AG04449 (cell line): Measurements from ENCODE around the gene ZNF513.
"Not testable (repeated sequence)": the region's sequence is repeated elsewhere in the genome, so short reads cannot be mapped to it uniquely, and the experiment has no call there.

ENCODE experiments used
- CTCF ChIA-PET: fragments of 350-600 bp; formaldehyde crosslinking; extraction: SDS; loops from one replicate; lab custom pipeline; 2021; ENCODE audit warnings: antibody characterized with exemption; lab: Yijun Ruan, JAX
- POLR2A ChIA-PET: fragments of 400-600, 350-600 bp; formaldehyde crosslinking; extraction: SDS; loops from one replicate; lab custom pipeline; 2020; ENCODE audit warnings: antibody characterized with exemption, inconsistent platforms; lab: Yijun Ruan, JAX
- DNase-seq: peaks from one replicate; pipeline ENCODE4 v3.0.0-alpha.2; 2010; ENCODE audit warnings: low read depth, low spot score
- H3K4me3 ChIP-seq: 2 replicates; pipeline ENCODE4 v1.5.1; 2011; ENCODE audit warnings: low read depth, mild to moderate bottlenecking, control low read depth, low read length
- TF ChIP-seq, protein P1 (sequence below): IDR thresholded peaks from one replicate; pipeline ENCODE4 v1.5.1; 2011; ENCODE audit warnings: mild to moderate bottlenecking, moderate library complexity, low read length, control low read depth, inconsistent platforms; ENCODE audit not compliant: insufficient read depth; ENCODE audit errors: missing control alignments

ZNF513 gene

DNA sequence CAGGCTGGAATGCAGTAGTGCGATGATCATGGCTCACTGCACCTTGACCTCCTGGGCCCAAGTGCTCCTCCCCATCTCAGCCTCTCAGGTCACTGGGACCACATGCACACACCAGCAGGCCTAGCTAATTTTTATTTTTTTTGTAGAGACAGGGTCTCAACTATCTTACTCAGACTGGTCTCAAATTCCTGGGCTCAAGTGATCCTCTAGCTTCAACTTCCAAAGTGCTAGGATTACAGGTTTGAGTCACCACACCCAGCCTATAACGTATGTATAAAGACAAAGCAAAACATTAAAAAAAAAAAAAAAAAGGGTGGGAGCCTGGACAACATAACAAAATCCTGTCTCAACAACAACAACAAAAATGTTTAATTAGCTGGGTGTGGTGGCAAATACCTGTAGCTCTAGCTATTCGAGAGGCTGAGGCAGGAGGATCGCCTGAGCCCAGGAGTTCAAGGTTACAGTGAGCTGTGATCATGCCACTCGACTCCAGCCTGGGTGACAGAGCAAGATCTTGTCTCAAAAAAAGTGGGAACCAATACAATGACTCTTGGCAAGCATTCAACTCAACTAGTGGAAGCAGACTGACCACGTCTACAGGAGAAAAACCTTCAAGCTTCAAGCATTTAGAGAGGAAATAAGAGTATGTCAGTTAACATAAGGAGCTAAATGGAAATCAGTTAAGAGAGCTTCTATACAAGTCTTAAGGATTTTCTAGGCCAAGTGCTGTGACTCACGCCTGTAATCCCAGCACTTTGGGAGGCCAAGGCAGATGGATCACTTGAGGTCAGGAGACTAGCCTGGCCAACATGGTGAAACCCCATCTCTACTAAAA lies 26.6 kb downstream of the ZNF513 start:
- POLR2A ChIA-PET = no interaction called here
- DNase-seq = no peak

DNA sequence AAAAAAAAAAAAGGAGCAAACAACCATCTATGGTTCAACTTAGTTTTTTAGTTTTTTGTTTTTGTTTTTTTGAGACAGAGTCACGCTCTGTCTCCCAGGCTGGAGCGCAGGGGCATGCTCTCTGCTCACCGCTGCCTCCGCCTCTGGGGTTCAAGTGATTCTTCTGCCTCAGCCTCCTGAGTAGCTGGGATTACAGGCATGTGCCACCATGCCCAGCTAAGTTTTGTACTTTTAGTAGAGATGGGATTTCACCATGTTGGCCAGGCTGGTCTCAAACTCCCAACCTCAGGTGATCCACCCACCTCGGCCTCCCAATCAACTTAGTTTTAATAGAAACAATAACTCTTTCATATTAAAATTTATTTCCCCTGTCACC lies 27.2 kb downstream of the ZNF513 start:
- H3K4me3 ChIP-seq, DNase-seq, POLR2A ChIA-PET: not testable (repeated sequence)
- CTCF ChIA-PET = interaction anchor here (0.6 to 2.1 kb wide), 7 partner anchors 9 to 330 kb away, joined by 3 to 13 read pairs (median 4); partner anchors contain the start of gene SNX17

More for the DNA sequence above, 26.6 kb downstream of the ZNF513 start:
- CTCF ChIA-PET = interaction anchor here (1.0 to 2.1 kb wide), 6 partner anchors 10 to 329 kb away, joined by 3 to 13 read pairs (median 4); partner anchors contain the start of genes EIF2B4 and SNX17
- TF ChIP-seq, protein P1, sequence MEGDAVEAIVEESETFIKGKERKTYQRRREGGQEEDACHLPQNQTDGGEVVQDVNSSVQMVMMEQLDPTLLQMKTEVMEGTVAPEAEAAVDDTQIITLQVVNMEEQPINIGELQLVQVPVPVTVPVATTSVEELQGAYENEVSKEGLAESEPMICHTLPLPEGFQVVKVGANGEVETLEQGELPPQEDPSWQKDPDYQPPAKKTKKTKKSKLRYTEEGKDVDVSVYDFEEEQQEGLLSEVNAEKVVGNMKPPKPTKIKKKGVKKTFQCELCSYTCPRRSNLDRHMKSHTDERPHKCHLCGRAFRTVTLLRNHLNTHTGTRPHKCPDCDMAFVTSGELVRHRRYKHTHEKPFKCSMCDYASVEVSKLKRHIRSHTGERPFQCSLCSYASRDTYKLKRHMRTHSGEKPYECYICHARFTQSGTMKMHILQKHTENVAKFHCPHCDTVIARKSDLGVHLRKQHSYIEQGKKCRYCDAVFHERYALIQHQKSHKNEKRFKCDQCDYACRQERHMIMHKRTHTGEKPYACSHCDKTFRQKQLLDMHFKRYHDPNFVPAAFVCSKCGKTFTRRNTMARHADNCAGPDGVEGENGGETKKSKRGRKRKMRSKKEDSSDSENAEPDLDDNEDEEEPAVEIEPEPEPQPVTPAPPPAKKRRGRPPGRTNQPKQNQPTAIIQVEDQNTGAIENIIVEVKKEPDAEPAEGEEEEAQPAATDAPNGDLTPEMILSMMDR = no peak
- no peak overlapping the region for H3K4me3 ChIP-seq

DNA sequence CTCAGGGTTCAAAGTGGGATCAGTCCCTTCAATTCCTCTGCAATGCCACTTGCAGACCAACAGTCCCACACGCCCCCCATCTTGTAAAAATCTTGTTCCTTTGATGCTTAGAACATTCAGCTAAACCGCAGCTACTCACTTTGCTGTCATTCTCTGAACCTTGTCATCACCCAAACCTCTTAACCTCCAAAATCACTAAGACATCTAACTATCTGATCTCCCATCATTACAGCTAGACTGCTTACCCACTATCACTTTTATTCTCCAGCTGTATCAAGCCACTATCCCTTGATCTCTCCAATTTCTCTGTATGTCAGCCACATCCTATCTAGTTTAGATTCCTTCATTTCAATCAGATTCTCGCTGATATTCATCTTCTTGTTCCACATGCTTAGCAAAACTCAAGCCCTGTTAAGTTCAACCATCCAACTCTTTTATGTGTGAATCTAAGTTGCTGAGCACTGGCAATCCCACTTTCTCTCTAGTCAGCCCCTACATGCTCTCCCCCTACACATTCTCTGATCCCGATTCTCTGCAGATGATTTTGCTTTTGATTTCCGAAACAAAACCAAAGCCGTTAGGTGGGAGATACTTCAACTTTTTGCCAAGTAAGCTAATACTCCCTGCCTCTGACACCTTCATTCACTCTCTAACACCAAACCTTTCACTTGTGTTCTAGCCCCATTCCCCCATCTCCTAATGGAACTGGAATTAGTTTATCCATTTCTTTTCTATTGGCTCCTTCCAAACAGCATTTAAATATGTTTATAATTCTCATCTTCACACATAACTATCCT lies 28.5 kb downstream of the ZNF513 start:
- TF ChIP-seq, protein P1 = no peak
- DNase-seq = no peak
- ChIA-PET POLR2A (no interaction called here), CTCF (interaction anchor here (1.2 to 1.7 kb wide), 3 partner anchors 18 to 331 kb away, joined by 4 to 7 read pairs (median 5); partner anchors contain the start of gene EIF2B4)
- H3K4me3 ChIP-seq = no peak overlapping the region

DNA sequence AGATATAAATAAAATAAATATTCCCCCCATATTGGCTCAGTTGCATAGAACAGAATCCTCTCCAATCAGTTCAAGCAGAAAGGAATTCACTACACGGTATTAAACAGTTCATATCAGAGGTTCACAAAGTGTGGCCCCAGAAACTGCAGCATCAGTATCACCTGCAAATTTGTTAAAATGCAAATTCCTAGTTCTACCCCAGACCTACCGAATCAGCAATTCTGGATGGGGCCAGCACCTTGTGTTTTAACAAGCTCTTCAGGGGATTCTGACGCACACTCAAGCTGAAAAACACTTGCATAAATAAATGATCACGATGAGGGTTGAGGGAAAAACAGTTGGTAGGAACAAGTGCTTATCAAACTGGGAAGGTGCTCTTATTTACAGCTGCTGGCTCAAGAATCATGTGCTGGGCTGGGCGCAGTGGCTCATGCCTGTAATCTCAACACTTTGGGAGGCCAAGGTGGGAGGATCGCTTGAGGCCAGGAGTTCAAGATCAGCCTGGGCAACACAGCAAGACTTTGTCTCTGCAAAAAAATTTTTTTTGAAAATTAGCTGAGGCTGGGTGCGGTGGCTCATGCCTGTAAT lies 30.3 kb downstream of the ZNF513 start:
- TF ChIP-seq, protein P1 = no peak
- no peak for DNase-seq
- POLR2A ChIA-PET = no interaction called here
- H3K4me3 ChIP-seq = no peak overlapping the region
- CTCF ChIA-PET = interaction anchor here (1.1 to 1.4 kb wide), 3 partner anchors 10 to 47 kb away, joined by 3 to 4 read pairs (median 3); partner anchors contain the start of gene EIF2B4

DNA sequence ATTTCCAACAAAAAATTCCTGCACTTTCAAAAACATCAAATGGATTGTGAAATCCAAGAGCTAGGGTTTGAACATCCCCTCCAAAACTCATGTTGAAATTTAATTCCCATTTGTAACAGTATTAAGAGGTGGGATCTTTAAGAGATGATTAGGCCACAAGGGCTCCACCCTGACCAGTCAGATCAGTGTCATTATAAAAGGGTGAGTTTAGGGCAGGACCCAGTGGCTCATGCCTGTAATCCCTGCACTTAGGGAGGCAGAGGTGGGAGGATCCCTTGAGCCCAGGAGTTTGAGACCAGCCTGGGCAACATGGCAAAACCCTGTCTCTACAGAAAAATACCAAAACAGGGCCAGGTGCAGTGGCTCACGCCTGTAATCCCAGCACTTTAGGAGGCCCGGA lies 32.9 kb downstream of the ZNF513 start:
- H3K4me3 ChIP-seq = no peak overlapping the region
- no peak for DNase-seq
- CTCF ChIA-PET = interaction anchor here (1.0 to 1.2 kb wide), 3 partner anchors 22 to 26 kb away, joined by 3 read pairs; partner anchors contain the start of gene EIF2B4
- TF ChIP-seq, protein P1 = no peak
- POLR2A ChIA-PET = no interaction called here

DNA sequence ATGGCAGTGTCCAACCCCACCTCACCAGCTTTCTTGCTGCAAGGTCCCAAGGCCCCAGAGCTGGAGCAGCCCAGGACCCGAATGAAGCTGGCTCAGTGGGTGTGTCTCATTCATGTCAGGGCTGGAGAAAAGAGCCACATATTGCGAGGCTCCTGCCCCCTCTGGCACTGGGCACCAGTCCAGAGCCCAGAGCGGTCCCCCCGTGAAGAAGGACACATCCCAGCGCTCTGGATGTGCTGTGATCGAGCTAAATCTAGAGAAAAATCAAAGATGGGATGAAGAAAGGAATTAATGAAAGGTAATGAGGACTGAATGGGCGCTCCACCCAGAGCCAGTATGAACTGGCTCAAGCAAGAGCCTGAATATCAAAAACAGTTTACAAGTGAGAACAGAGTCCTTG lies 44.4 kb downstream of the ZNF513 start:
- TF ChIP-seq, protein P1 = no peak
- H3K4me3 ChIP-seq = no peak overlapping the region
- ChIA-PET POLR2A (interaction anchor here (1.2 kb wide), 1 partner anchor 14 kb away, joined by 5 read pairs; the partner anchor contains the start of gene MPV17), CTCF (no interaction called here)
- no peak for DNase-seq
